Stimulated activated CD4-positive, alpha-beta T cell treated with anti-CD3 and anti-CD28 coated beads, Interleukin-12 subunit alpha, Interleukin-12 subunit beta, amount 100 ng/mL, for 48 hours (primary cell): ENCODE data around the gene PCDHA3.
"Not testable (repeated sequence)": the region's sequence is repeated elsewhere in the genome, so short reads cannot be mapped to it uniquely, and the experiment has no call there.

Source experiments
- DNase-seq, 3 donors: peaks; one replicate each; pipeline ENCODE4 v3.0.0-alpha.2; 2020; ENCODE audit warnings: low read depth in 2 of 3, low spot score in 1 of 3

PCDHA3 gene

DNA sequence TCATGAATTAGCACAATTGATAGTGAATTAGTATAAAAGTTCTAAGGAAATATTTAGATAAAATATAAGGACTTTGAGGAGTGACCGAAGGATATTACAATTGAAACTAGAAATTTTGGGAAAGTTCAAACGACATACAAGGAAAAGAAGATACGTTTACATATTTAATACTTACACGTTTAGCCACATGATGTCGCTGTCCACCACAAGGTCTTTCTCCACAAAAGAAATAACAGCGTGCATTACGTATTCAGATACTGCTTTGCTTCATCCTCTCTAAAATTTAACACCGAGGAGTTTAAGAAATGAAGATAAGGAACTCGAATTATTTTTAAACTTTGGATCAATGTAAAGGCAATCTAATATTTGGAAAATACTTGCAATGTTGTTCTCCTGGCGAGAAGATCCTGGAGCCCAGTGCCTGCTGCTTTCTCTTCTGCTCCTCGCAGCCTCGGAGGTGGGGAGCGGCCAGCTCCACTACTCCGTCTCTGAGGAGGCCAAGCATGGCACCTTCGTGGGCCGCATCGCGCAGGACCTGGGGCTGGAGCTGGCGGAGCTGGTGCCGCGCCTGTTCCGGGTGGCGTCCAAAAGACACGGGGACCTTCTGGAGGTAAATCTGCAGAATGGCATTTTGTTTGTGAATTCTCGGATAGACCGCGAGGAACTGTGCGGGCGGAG lies at the start of gene PCDHA3:
Gene PCDHA3, plus strand, starts transcription at position 242 of the 678 bp plus-strand sequence.
- no peak for DNase-seq

DNA sequence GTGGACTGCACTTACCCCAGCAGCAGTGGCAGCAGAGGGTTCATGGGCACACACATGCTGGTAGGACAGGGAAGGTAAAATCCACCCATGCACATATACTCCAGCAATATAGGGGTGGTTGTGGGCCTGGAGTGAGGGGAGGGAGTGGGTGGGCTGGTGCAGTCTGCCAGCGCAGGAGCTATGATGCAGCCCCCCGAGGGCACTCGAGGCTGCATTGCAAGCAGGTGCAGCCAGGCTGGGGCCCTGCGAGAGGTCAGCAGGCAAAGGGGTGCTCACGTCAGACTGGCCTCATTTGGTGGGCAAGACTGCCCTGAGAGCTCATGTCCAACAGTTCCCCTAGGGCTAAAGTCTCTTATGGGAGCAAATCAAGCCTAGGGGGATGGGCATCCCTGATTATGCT lies 47.3 kb upstream of the PCDHA3 start:
- no peak for DNase-seq

GRCh38 chr5:140764177-140764973 lies 36.5 kb upstream of the PCDHA3 start:
- no peak for DNase-seq

DNA sequence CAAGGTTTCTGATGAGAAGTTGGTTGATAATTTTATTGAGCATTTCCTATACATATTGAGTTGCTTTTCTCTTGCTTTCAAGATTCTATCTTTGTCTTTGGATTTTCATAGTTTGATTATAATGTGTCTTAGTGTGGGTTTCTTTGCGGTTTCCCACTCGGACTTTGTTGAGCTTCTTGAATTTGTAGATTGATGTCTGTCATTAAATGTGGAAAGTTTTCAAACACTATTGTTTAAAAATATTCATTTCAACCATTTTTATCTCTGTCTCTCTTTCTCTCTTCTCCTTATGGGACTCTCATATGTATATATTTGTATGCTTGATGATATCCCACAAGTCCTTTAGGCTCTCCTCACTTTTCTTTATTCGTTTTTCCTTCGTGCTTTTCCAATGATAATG lies 33.4 kb upstream of the PCDHA3 start:
- no peak for DNase-seq

GRCh38 chr5:140780512-140780911 lies 20.3 kb upstream of the PCDHA3 start:
- no peak for DNase-seq

GRCh38 chr5:140785905-140786686 lies 14.8 kb upstream of the PCDHA3 start, which contains the start of gene PCDHA1:
Gene PCDHA1 (plus strand): TSS chr5:140786140.
- DNase-seq, result no peak

- DNase-seq, result not testable (repeated sequence)
Observed at GRCh38 chr5:140787422-140787821, 13.4 kb upstream of the PCDHA3 start.

- not testable (repeated sequence) for DNase-seq
Observed at GRCh38 chr5:140787849-140788504, 12.9 kb upstream of the PCDHA3 start.

GRCh38 chr5:140791089-140791488 lies 9.8 kb upstream of the PCDHA3 start:
- no peak for DNase-seq

GRCh38 chr5:140794595-140795258 lies 6.1 kb upstream of the PCDHA3 start, which contains the start of gene PCDHA2:
Gene PCDHA2 (plus strand): TSS chr5:140794852.
- no peak for DNase-seq

GRCh38 chr5:140795259-140795641 lies 5.6 kb upstream of the PCDHA3 start:
- no peak for DNase-seq

DNA sequence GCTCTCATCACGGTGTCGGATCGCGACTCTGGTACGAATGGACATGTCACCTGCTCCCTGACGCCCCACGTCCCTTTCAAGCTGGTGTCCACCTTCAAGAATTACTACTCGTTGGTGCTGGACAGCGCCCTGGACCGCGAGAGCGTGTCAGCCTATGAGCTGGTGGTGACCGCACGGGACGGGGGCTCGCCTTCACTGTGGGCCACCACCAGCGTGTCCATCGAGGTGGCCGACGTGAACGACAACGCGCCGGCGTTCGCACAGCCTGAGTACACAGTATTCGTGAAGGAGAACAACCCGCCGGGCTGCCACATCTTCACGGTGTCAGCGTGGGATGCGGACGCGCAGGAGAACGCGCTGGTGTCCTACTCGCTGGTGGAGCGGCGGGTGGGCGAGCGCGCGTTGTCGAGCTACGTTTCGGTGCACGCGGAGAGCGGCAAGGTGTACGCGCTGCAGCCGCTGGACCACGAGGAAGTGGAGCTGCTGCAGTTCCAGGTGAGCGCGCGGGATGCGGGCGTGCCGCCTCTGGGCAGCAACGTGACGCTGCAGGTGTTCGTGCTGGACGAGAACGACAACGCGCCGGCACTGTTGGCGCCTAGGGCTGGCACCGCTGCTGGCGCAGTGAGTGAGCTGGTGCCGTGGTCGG lies 4.7 kb upstream of the PCDHA3 start:
- DNase-seq, result not testable (repeated sequence)

GRCh38 chr5:140796718-140797095 lies 4.2 kb upstream of the PCDHA3 start:
- no peak for DNase-seq

DNA sequence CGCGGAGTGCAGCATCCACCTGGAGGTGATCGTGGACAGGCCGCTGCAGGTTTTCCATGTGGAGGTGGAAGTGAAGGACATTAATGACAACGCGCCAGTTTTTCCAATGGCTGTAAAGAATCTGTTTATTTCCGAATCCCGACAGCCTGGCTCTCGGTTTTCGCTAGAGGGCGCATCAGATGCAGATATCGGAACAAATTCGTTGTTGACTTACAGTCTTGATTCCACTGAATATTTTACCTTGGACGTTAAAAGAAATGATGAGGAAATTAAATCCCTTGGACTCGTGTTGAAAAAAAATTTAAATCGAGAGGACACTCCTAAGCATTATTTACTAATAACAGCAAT lies 611 bp downstream of the PCDHA3 start:
- no peak for DNase-seq

GRCh38 chr5:140802381-140802780 lies 1.5 kb downstream of the PCDHA3 start:
- DNase-seq, result not testable (repeated sequence)

GRCh38 chr5:140802781-140803271 lies 2.0 kb downstream of the PCDHA3 start:
- no peak for DNase-seq

DNA sequence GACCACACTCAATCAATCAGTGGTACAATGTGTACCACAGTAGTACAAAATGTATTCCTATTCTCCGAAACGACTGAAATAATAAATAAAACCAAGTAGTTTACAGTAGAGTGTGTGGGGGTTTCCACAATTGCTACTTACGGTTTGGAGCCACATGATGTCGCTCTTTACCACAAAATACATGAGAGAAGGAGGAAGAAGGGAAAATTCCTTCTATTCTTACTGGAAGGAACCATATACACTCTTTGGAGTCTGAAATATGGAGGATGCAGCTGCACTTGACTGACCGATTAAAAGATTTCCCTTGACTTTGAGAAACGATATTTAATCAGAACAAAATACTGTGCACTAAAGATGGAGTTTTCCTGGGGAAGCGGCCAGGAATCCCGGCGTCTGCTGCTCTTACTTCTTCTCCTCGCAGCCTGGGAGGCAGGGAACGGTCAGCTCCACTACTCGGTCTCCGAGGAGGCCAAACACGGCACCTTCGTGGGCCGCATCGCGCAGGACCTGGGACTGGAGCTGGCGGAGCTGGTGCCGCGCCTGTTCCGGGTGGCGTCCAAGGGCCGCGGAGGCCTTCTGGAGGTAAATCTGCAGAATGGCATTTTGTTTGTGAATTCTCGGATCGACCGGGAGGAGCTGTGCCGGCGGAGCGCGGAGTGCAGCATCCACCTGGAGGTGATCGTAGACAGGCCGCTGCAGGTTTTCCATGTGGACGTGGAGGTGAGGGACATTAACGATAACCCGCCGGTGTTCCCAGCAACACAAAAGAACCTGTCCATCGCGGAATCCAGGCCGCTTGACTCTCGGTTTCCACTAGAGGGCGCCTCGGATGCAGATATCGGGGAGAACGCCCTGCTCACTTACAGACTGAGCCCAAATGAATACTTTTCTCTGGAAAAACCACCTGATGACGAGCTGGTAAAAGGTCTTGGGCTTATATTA lies 6.2 kb downstream of the PCDHA3 start, which contains the start of gene PCDHA4:
Gene PCDHA4, plus strand, starts transcription at position 235 of the 942 bp plus-strand sequence.
- DNase-seq, result no peak

DNA sequence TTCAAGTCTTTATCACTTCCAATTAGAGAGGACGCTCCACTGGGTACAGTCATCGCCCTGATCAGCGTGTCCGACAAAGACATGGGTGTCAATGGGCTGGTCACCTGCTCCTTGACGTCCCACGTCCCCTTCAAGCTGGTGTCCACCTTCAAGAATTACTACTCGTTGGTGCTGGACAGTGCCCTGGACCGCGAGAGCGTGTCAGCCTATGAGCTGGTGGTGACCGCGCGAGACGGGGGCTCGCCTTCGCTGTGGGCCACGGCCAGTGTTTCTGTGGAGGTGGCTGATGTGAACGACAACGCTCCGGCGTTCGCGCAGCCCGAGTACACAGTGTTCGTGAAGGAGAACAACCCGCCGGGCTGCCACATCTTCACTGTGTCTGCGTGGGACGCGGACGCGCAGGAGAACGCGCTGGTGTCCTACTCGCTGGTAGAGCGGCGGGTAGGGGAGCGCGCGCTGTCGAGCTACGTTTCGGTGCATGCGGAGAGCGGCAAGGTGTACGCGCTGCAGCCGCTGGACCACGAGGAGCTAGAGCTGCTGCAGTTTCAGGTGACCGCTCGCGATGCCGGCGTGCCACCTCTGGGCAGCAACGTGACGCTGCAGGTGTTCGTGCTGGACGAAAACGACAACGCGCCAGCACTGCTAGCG lies 7.5 kb downstream of the PCDHA3 start:
- not testable (repeated sequence) for DNase-seq
